Kidney epithelial cell (primary cell): ENCODE data around the gene CREBRF. TPM values are rescaled to one million over a fixed set of nuclear protein-coding genes. Genes with fewer than 3 reads are reported as not detected.
"Not testable (repeated sequence)": the region's sequence is repeated elsewhere in the genome, so short reads cannot be mapped to it uniquely, and the experiment has no call there.

Experiments
- DNase-seq: peaks from one replicate; pipeline ENCODE4 v3.0.0-alpha.2; 2010; ENCODE audit warnings: low read depth
- H3K27me3 ChIP-seq: 2 replicates; pipeline ENCODE4 v1.6.0; 2011; ENCODE audit warnings: low read length; ENCODE audit not compliant: control insufficient read depth, insufficient read depth
- H3K36me3 ChIP-seq: 2 replicates; pipeline ENCODE4 v1.5.1; 2011; ENCODE audit warnings: low read length; ENCODE audit not compliant: control insufficient read depth, insufficient read depth
- H3K4me3 ChIP-seq: 2 replicates; pipeline ENCODE4 v1.5.1; 2011; ENCODE audit warnings: low read depth, mild to moderate bottlenecking, control low read depth, low read length
- CTCF ChIP-seq: IDR thresholded peaks from 2 replicates; pipeline ENCODE4 v1.5.1; 2011; ENCODE audit warnings: mild to moderate bottlenecking, moderate library complexity, low read length, control low read depth, inconsistent platforms; ENCODE audit not compliant: insufficient read depth, poor library complexity, severe bottlenecking
- total RNA-seq: library from RNA; depleted of rRNA; stranded (reverse); fragments of >200 nt; gene quantifications from 2 replicates; pipeline ENCODE4 v1.2.3, GENCODE V29; 2015

The CREBRF gene
- total RNA-seq, 1 donor from 2014 or later: 11.4 TPM

GRCh38 chr5:173108914-173109313 lies 52.8 kb downstream of the CREBRF start:
- TF ChIP-seq CTCF: no peak
- Histone ChIP-seq H3K36me3 (no peaks in the 10 kb centered on the region), H3K27me3 (no peaks in the 10 kb centered on the region), H3K4me3 (no peak overlapping the region)
- DNase-seq: no peak

GRCh38 chr5:173114536-173114935 lies 58.4 kb downstream of the CREBRF start:
- H3K36me3 ChIP-seq: no peaks in the 10 kb centered on the region
- no peak overlapping the region for H3K4me3 ChIP-seq
- no peak for DNase-seq
- no peak for TF ChIP-seq CTCF
- no peaks in the 10 kb centered on the region for H3K27me3 ChIP-seq

GRCh38 chr5:173119719-173120118 lies 63.6 kb downstream of the CREBRF start:
- no peak for TF ChIP-seq CTCF
- no peaks in the 10 kb centered on the region for H3K27me3 ChIP-seq
- no peak for DNase-seq
- H3K36me3 ChIP-seq: no peaks in the 10 kb centered on the region
- H3K4me3 ChIP-seq: no peak overlapping the region

- TF ChIP-seq CTCF: no peak
- Histone ChIP-seq H3K36me3 (no peaks in the 10 kb centered on the region), H3K4me3 (no peak overlapping the region), H3K27me3 (no peaks in the 10 kb centered on the region)
- no peak for DNase-seq
Observed at GRCh38 chr5:173123416-173123815, 67.3 kb downstream of the CREBRF start.

- not testable (repeated sequence) for DNase-seq, H3K36me3 ChIP-seq, H3K4me3 ChIP-seq, H3K27me3 ChIP-seq
Observed at GRCh38 chr5:173132166-173132565, 76.0 kb downstream of the CREBRF start.

- Histone ChIP-seq H3K4me3 (no peak overlapping the region), H3K27me3 (no peaks in the 10 kb centered on the region), H3K36me3 (no peaks in the 10 kb centered on the region)
- no peak for DNase-seq
- TF ChIP-seq CTCF: no peak
Observed at GRCh38 chr5:173138707-173139106, 82.6 kb downstream of the CREBRF start.
